Glutamatergic neuron (in vitro differentiated cells): Measurements from ENCODE around the gene STYK1. TPM values are rescaled to one million over a fixed set of nuclear protein-coding genes. Genes with fewer than 3 reads are reported as not detected.

Source experiments
- DNase-seq: peaks from one replicate; pipeline ENCODE4 v3.0.0; 2022
- H3K27ac Mint-ChIP-seq: one replicate; pipeline ENCODE4 v1.8.0; 2020; ENCODE audit warnings: mild to moderate bottlenecking, mixed read lengths, inconsistent platforms; ENCODE audit not compliant: unreplicated experiment
- H3K27me3 Mint-ChIP-seq: one replicate; pipeline ENCODE4 v1.8.0; 2020; ENCODE audit warnings: mild to moderate bottlenecking, moderate library complexity, mixed read lengths, inconsistent platforms; ENCODE audit not compliant: unreplicated experiment
- H3K36me3 Mint-ChIP-seq: one replicate; pipeline ENCODE4 v1.8.0; 2020; ENCODE audit warnings: mild to moderate bottlenecking, mixed read lengths, inconsistent platforms; ENCODE audit not compliant: unreplicated experiment
- H3K4me1 Mint-ChIP-seq: one replicate; pipeline ENCODE4 v1.8.0; 2020; ENCODE audit warnings: mild to moderate bottlenecking, low read depth, mixed read lengths, inconsistent platforms; ENCODE audit not compliant: unreplicated experiment
- H3K4me3 Mint-ChIP-seq: one replicate; pipeline ENCODE4 v1.8.0; 2020; ENCODE audit warnings: mild to moderate bottlenecking, mixed read lengths, inconsistent platforms; ENCODE audit not compliant: unreplicated experiment
- H3K9me3 Mint-ChIP-seq: one replicate; pipeline ENCODE4 v1.8.0; 2020; ENCODE audit warnings: mild to moderate bottlenecking, moderate library complexity, mixed read lengths, inconsistent platforms; ENCODE audit not compliant: unreplicated experiment
- CTCF ChIP-seq: fragments of 200-600 bp; sonication (generic); IDR thresholded peaks from one replicate; pipeline ENCODE4 v1.5.0; 2021; ENCODE audit not compliant: partially characterized antibody, unreplicated experiment
- total RNA-seq: library from RNA; stranded (reverse); fragmentation: NEBNext Ultra II Directional; extraction: Animal tissue kit (Norgen Biotek cat#: 25700); gene quantifications from one replicate; pipeline ENCODE4 v1.2.1, GENCODE V29; 2021; ENCODE audit not compliant: unreplicated experiment

The STYK1 gene
- total RNA-seq, 1 donor from 2014 or later: not detected

GRCh38 chr12:10610188-10610587 is 63.7 kb downstream of the STYK1 start:
- Mint-ChIP-seq H3K36me3 (no peaks in the 10 kb centered on the region), H3K27ac (no peak overlapping the region), H3K9me3 (peaks cover 5% of the 10 kb centered on the region), H3K4me3 (no peak overlapping the region), H3K27me3 (peaks cover 4% of the 10 kb centered on the region), H3K4me1 (no peaks in the 10 kb centered on the region)
- TF ChIP-seq CTCF: no peak
- DNase-seq: no peak

GRCh38 chr12:10607885-10608458 is 65.9 kb downstream of the STYK1 start:
- H3K9me3 Mint-ChIP-seq: no peaks in the 10 kb centered on the region
- no peak overlapping the region for H3K4me3 Mint-ChIP-seq
- no peak overlapping the region for H3K27ac Mint-ChIP-seq
- H3K27me3 Mint-ChIP-seq: no peaks in the 10 kb centered on the region
- H3K4me1 Mint-ChIP-seq: no peaks in the 10 kb centered on the region
- no peaks in the 10 kb centered on the region for H3K36me3 Mint-ChIP-seq
- no peak for TF ChIP-seq CTCF
- DNase-seq: no peak

GRCh38 chr12:10601860-10602259 is 72.0 kb downstream of the STYK1 start:
- H3K4me1 Mint-ChIP-seq: no peaks in the 10 kb centered on the region
- H3K4me3 Mint-ChIP-seq: no peak overlapping the region
- no peak overlapping the region for H3K27ac Mint-ChIP-seq
- H3K9me3 Mint-ChIP-seq: no peaks in the 10 kb centered on the region
- H3K27me3 Mint-ChIP-seq: no peaks in the 10 kb centered on the region
- DNase-seq: no peak
- TF ChIP-seq CTCF: no peak
- H3K36me3 Mint-ChIP-seq: no peaks in the 10 kb centered on the region

- Mint-ChIP-seq H3K4me1 (no peaks in the 10 kb centered on the region), H3K36me3 (no peaks in the 10 kb centered on the region), H3K4me3 (no peak overlapping the region), H3K9me3 (no peaks in the 10 kb centered on the region), H3K27me3 (no peaks in the 10 kb centered on the region), H3K27ac (no peak overlapping the region)
- DNase-seq: no peak
- TF ChIP-seq CTCF: no peak
Measured at GRCh38 chr12:10600988-10601387, 72.9 kb downstream of the STYK1 start.

GRCh38 chr12:10595881-10596280 is 78.0 kb downstream of the STYK1 start:
- H3K4me3 Mint-ChIP-seq: no peak overlapping the region
- H3K27ac Mint-ChIP-seq: no peak overlapping the region
- no peaks in the 10 kb centered on the region for H3K36me3 Mint-ChIP-seq
- H3K9me3 Mint-ChIP-seq: no peaks in the 10 kb centered on the region
- no peaks in the 10 kb centered on the region for H3K27me3 Mint-ChIP-seq
- no peak for TF ChIP-seq CTCF
- H3K4me1 Mint-ChIP-seq: no peaks in the 10 kb centered on the region
- no peak for DNase-seq
